ENCODE results near the gene TBC1D21. TPM values are rescaled to one million over a fixed set of nuclear protein-coding genes. Genes with fewer than 3 reads are reported as not detected.
A peak's percentile ranks its signal among the peaks of the same experiment; 100 is the strongest.

The TBC1D21 gene, protein sequence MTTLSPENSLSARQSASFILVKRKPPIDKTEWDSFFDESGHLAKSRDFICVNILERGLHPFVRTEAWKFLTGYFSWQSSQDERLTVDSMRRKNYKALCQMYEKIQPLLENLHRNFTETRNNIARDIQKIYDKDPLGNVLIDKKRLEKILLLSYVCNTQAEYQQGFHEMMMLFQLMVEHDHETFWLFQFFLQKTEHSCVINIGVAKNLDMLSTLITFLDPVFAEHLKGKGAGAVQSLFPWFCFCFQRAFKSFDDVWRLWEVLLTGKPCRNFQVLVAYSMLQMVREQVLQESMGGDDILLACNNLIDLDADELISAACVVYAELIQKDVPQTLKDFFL
- not detected for polyA plus RNA-seq (2013, experiment 1 of 2; ENCODE audit: insufficient read length)
- polyA plus RNA-seq (2013, experiment 2 of 2; ENCODE audit: insufficient read length), result not detected

- no peak for DNase-seq
These were observed at the start of gene TBC1D21 for GRCh38 chr15:73873456-73873855. TBC1D21 (plus strand) TSS chr15:73873564; CDS start chr15:73873710, 146 bp downstream.

GRCh38 chr15:73826711-73827251, 46.6 kb upstream of the TBC1D21 start:
- DNase-seq, result no peak

- no peak for DNase-seq
These were observed 43.8 kb upstream of the TBC1D21 start for GRCh38 chr15:73829523-73829922.

- no peak for DNase-seq
These were observed 40.7 kb upstream of the TBC1D21 start for GRCh38 chr15:73832657-73833056.

- DNase-seq, result no peak
These were observed 36.5 kb upstream of the TBC1D21 start for GRCh38 chr15:73836845-73837244.

DNA sequence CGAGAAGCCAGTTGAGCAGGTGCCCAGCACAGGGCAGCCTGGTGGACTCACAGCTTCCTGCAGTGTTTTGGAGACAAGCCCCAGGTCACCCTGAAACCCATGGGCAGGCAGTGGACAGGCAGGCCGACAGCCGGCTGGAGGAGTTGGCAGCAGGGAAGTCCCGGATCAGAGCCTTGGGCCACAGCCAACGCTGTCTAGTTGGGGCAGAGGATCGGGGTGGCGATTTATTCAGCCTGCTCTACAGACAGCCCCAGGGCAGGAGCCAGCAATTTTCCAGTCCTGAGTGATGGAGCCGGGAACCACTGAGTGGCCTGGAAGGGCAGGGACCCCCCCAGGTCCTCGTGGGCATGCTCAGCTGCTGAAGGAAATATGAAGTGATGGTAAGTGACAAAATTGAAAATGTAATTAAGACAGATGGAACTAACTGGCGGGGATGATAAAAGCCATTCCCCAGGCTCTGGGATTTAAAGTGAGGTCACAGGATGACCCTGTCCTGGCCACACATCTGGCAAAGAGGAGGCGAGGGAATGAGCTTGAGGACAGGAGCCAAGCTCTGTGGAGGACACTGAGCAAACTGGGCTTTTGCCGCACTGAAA, 34.4 kb upstream of the TBC1D21 start:
- DNase-seq, result no peak

- no peak for DNase-seq
These were observed 33.5 kb upstream of the TBC1D21 start for GRCh38 chr15:73839699-73840377.

- DNase-seq, result no peak
These were observed 32.6 kb upstream of the TBC1D21 start for GRCh38 chr15:73840771-73841170.

GRCh38 chr15:73841756-73842725, 31.3 kb upstream of the TBC1D21 start:
- no peak for DNase-seq

- no peak for DNase-seq
These were observed 29.6 kb upstream of the TBC1D21 start for GRCh38 chr15:73843787-73844186.

DNA sequence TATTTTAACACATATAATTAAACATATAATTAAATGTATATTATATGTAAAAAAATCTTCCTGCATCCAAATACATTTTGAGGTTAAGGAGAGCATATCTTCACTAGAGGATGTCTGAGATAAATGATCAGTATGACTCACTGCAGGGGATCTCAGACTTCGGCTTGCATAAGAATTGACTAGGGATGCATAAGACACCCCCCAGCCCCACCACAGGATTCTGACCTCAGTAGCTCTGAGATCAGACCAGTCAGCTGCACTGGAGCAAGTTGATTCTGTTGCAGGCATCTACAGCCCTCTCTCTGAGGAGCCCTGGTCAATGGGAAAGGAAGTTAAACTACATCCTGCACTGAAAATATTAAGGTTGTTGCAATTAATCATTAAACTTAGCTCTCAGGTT, 29.0 kb upstream of the TBC1D21 start:
- DNase-seq, result peak; percentile 55

GRCh38 chr15:73845507-73845906, 27.9 kb upstream of the TBC1D21 start:
- DNase-seq, result no peak

DNA sequence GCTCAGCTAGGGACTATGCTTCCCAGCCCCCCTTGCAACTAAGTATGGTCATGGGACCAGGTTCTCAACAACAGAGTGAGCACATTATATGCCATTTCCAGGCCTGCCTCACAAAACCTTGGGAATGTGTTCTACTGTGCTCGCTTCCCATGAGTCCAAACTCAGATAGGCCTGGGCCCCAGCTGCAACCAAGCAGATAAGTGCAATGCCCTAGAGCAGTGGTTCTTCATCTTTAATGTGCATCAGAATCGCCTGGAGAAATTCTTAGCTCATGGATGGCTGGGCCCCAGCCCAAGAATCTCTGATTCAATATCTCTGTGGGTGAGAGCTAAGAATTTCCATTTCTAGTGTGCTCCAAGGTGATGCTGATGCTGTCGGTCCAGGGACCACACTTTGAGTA, 27.5 kb upstream of the TBC1D21 start:
- no peak for DNase-seq

DNA sequence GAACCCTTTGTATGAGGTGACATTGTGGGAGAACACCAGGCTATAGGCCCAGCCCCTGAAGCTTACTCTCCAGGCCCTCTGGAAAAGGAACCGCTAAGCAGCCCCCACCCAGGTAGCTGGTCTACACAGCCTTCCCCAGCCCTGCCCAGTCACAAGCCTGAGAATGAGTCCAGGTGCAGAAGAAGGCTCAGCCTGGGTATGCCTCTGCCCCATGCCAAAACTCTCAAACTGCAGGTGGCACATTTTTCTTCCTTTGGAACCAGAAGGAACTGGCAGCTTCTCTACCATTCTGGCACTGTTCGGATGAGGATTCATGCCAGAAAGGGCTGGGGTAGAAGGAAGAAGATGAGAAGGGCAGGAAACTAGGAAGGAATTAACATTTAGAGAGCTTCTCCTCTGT, 23.7 kb upstream of the TBC1D21 start:
- no peak for DNase-seq

GRCh38 chr15:73850228-73850627, 23.1 kb upstream of the TBC1D21 start:
- DNase-seq, result no peak

DNA sequence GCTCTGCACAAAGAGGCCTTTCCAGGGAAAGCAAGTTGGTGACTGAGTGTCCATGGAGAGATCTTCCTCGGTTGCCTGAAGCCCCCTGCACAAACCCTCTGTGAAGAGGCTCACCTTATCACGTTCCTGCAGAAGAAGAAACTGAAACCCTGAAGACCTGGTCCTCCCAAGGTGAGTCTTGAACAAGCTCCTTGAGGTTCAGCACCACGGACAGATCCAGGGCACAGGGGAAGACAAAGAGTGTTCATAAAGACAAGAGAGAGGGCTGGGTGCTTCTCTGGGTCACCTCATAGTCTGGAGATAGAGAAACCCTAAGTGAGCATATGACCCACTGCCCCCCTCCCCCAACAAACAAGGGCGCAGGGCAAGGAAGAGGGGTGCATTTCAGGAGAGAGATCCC, 21.7 kb upstream of the TBC1D21 start:
- peak; percentile 71 for DNase-seq

- no peak for DNase-seq
These were observed 20.9 kb upstream of the TBC1D21 start for GRCh38 chr15:73852507-73852906.

- no peak for DNase-seq
These were observed 19.1 kb upstream of the TBC1D21 start for GRCh38 chr15:73854265-73854664.

GRCh38 chr15:73856458-73857192, 16.7 kb upstream of the TBC1D21 start:
- no peak for DNase-seq

DNA sequence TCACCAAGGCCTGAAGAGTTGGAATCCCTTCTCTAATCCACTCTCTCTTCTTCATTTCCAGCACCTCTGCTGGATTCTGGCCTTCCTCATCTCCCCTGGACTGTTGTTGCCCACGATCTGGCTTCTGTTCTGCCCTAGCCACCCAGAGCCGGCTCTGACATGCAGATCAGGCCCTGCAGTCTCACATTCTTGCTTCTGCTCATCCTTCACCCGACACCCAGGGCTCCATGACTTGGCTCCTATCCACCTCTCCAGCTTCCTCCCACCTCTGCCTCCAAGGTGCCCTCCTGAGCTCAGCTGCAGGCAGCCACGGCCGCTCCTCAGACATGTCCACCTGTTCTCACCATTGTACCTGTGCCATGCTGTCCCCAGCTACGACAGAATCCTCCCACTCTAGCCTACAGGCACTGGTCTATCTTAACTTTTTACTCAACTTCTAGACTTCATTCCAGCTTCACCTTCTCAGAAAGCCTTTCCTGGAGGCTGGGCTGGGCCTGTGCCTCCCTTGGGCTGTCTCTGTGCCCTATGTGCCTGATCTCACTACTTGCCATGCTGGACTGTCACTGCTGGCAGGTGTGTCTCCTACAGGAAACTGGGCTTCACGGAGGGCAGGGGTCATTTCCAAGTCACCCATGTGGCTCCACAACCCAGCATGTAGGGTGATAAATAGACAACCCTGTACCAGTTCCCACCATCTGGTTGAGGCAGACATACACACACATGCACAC, 16.0 kb upstream of the TBC1D21 start:
- DNase-seq, result no peak

- DNase-seq, result no peak
These were observed 15.3 kb upstream of the TBC1D21 start for GRCh38 chr15:73858062-73858461.
